ENCODE data around the gene CCDC148.

DNA sequence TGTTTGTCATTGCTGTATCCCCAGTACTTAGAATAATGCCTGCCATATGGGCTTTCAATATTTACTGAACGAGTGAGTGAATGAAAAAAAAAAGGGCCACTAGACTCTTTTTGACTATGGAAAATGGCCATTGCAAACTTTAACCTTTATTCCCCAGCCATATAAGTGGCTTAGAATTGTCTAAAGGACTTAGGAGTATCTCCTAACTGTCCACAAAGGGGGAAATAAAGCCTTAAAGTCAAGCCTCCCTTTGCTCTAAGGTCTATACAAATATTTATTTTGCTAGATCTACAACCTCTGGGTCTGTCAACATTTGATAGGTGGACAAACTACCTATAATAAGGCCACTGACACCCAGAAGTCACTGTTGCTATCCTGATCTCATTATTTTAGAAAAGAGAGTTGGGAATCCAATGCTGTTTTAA is 329.2 kb downstream of the CCDC148 start:
- TF ChIP-seq REST (IDR thresholded peaks at IDR 0.05; ENCODE audit: insufficient read depth in 1 of 2, low read depth in 2 of 2, low read length in 2 of 2), result no peak
- no peak for TF ChIP-seq TAF1 (IDR thresholded peaks at IDR 0.05; ENCODE audit: borderline replicate concordance, insufficient read depth, low read length)
- no peak for TF ChIP-seq SIN3A (IDR thresholded peaks at IDR 0.05; ENCODE audit: borderline replicate concordance, insufficient read depth, low read length)
- TF ChIP-seq POLR2AphosphoS5 (IDR thresholded peaks at IDR 0.05; ENCODE audit: low read depth, low read length), result no peak
